GM12874 (cell line): ENCODE data around the gene KRTAP10-9.

ENCODE experiments used
- TF ChIP-seq, protein P1 (sequence below): IDR thresholded peaks from 2 replicates; pipeline ENCODE4 v1.5.1; 2011; ENCODE audit warnings: low read depth, mild to moderate bottlenecking, control low read depth, low read length, moderate library complexity; ENCODE audit not compliant: insufficient read depth

KRTAP10-9 gene

DNA sequence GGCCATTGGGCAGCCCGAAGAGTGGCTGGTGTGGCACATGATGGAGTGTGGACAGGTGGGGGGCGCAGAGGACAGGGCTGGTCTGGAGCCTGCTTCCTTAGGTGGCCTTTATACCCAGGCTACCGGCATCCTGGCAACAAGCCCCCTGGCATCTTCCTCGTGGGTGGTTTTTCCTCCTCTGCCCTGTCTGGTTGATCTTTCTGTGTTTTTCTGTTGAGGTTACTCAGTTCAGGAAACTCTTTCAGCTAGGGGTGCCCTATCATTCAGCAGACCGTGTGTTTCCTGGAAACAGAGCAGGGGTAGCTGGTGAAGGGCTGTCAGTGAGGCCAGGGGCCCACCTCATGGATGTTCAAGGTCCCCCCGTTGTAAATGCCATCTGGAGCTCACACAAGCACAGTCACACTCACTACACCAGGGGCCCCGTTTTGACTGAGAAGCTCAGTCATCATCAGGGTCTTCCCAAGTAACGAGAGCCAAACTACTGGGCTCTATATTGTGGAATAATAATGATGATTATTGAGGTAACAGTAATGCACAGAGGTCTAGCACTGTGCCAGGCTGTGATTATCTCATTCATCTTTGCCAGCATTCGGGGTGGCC is 27.8 kb downstream of the KRTAP10-9 start, which contains the start of gene KRTAP12-4:
Gene KRTAP12-4, minus strand, starts transcription at position 84 of the 600 bp plus-strand sequence. Its CDS starts 45 bp downstream, at position 39.
- TF ChIP-seq, protein P1, sequence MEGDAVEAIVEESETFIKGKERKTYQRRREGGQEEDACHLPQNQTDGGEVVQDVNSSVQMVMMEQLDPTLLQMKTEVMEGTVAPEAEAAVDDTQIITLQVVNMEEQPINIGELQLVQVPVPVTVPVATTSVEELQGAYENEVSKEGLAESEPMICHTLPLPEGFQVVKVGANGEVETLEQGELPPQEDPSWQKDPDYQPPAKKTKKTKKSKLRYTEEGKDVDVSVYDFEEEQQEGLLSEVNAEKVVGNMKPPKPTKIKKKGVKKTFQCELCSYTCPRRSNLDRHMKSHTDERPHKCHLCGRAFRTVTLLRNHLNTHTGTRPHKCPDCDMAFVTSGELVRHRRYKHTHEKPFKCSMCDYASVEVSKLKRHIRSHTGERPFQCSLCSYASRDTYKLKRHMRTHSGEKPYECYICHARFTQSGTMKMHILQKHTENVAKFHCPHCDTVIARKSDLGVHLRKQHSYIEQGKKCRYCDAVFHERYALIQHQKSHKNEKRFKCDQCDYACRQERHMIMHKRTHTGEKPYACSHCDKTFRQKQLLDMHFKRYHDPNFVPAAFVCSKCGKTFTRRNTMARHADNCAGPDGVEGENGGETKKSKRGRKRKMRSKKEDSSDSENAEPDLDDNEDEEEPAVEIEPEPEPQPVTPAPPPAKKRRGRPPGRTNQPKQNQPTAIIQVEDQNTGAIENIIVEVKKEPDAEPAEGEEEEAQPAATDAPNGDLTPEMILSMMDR = no peak

DNA sequence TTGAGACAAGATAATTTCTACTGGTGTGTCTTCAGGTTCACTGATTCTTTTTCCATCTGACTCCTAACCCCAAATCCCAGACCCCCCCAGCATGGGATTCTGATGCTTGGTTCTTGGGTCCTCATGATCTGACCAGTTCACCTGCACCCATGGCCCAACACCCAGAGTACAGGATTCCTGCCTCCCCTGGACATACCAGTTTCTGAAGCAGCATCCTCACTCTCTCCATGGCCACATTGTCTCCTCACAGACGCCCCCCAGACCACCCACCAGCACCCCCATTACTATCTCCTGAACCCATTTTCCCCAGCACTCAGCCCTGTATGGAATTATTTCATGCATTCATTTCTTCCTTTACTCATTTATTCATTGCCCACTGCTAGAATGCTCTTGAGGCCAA is 30.0 kb downstream of the KRTAP10-9 start:
- TF ChIP-seq, protein P1 = no peak

DNA sequence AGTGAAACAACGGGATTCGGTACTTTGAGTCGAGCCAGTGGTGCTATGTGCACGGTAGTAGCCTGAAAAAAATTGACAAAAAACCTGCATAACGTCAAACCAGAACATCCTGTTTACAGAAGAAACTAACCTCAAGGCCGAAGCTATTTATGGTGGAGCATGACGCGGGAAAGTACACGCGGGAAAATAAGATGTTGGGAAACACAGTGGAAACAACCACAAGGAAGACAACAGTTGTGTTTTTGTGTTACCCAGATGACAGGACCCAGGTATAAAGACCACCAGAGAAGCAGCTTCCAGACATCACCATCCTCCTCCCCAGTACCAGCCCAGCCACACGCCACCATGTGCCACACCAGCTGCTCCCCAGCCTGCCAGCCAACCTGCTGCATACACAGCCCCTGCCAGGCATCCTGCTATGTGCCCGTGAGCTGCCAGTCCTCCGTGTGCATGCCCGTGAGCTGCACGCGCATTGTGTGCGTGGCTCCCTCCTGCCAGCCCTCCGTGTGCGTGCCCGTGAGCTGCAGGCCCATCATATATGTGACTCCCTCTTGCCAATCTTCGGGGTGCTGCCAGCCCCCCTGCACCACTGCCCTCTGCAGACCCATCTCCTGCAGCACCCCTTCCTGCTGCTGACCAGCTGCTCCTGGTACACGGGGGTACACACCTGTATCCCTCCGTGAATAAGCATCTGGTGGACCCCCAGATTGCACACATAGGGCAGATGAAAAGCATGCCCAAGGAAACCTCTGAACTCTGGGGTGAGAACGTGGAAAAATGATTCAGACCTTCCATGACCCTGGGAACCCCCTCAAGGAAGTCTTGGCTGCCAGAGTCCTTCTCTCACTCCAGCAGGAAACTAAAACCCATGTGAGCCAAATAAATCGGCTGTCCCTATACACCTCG is 31.0 kb downstream of the KRTAP10-9 start, which contains the start of gene KRTAP12-3:
Gene KRTAP12-3, plus strand, starts transcription at position 298 of the 906 bp plus-strand sequence. Its CDS starts 48 bp downstream, at position 346.
- TF ChIP-seq, protein P1 = no peak

DNA sequence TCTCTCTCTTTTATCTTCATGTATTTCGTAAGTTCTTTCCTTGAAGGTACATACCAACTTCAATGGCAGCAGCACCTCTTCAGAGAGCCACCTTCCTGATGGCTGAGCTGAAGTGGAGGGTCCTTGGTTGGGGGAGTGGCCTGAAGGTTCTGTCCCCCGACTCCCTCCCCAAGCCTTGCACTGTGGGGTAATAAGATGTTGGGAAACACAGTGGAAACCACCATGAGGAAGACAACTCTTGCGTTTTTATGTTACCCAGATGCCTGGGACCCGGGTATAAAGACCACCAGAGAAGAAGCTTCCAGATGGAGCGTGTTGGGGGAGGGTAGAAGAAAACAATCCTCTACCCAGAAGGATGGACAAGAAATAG is 31.6 kb downstream of the KRTAP10-9 start:
- TF ChIP-seq, protein P1 = no peak

DNA sequence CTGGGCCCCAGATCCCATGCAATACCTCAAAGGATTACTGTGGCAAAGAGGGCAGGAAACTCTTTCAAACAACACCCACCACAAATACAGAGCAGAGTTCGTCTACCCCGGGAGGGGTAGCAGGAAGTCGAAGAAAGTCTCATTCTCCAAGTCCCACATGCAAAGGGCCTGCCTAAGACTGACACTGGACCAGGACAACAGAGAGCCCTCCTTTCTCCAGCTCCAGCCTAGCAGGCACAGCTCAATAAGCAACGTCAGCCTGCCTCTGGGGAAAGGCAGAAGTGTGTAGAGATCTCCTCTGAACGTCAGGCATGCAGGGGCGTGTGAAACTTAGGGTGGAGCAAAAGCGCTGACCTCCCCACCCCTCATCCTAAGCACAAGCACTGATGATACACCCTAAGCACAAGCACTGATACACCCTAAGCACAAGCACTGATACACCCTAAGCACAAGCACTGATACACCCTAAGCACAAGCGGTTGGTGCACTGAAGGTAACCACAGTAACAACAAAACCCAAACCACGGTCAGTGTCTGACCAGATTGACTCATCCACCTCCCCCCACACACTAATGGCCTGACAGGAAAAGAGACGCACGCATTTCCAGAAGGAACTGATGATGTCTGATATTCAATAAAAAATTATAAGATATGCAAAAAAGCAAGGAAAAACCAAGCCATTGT is 32.2 kb downstream of the KRTAP10-9 start:
- TF ChIP-seq, protein P1 = no peak

DNA sequence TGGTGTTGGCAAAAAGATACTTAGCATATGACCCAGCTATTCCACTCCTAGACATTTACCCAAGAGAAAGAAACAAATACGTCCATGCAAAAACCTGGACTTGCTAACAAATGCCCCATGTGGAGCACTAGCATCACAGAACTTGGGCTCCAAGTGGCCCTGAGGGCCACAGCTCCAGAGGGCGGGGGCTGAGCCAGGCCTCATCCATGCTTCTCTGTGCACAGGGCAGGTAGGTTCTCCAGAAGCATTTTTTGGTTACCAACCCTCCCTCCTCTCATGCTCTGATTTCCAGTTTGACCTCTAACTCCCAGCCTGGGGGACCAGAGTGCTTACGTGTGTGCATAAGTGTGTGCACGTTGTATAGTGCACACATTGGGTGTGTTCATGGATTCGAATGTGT is 37.8 kb downstream of the KRTAP10-9 start:
- TF ChIP-seq, protein P1 = no peak
